NCI-H2107 treated with DMSO at 0.1 percent for 48 hours (cell line): ENCODE measurements around the gene SLC12A3.

Experiments used
- DNase-seq: peaks from one replicate; lab custom pipeline; 2025; ENCODE audit not compliant: unreplicated experiment; lab: John Stamatoyannopoulos, UW

SLC12A3 gene

GRCh38 chr16:56889206-56889605 is 24.2 kb downstream of the SLC12A3 start:
- DNase-seq = no peak

GRCh38 chr16:56891685-56892084 is 26.7 kb downstream of the SLC12A3 start:
- DNase-seq = no peak

GRCh38 chr16:56892705-56893104 is 27.7 kb downstream of the SLC12A3 start:
- DNase-seq = no peak

- DNase-seq = no peak
Observed at GRCh38 chr16:56894331-56894917, 29.4 kb downstream of the SLC12A3 start.

- no peak for DNase-seq
Observed at GRCh38 chr16:56895813-56896212, 30.8 kb downstream of the SLC12A3 start.

GRCh38 chr16:56896244-56896643 is 31.2 kb downstream of the SLC12A3 start:
- DNase-seq = no peak

- no peak for DNase-seq
Observed at GRCh38 chr16:56897026-56897799, 32.2 kb downstream of the SLC12A3 start.

- DNase-seq = no peak
Observed at GRCh38 chr16:56898847-56899246, 33.8 kb downstream of the SLC12A3 start.

- DNase-seq = no peak
Observed at GRCh38 chr16:56903866-56904265, 38.9 kb downstream of the SLC12A3 start.

GRCh38 chr16:56907401-56907800 is 42.4 kb downstream of the SLC12A3 start:
- DNase-seq = no peak

- DNase-seq = no peak
Observed at GRCh38 chr16:56909527-56909979, 44.5 kb downstream of the SLC12A3 start.

- no peak for DNase-seq
Observed at GRCh38 chr16:56910112-56910511, 45.1 kb downstream of the SLC12A3 start.

- no peak for DNase-seq
Observed at GRCh38 chr16:56910654-56911539, 45.9 kb downstream of the SLC12A3 start.

GRCh38 chr16:56911771-56912571 is 47.0 kb downstream of the SLC12A3 start:
- DNase-seq = no peak

GRCh38 chr16:56912746-56913708 is 48.0 kb downstream of the SLC12A3 start:
- DNase-seq = no peak

GRCh38 chr16:56914896-56915295 is 49.9 kb downstream of the SLC12A3 start:
- DNase-seq = no peak

- no peak for DNase-seq
Observed at GRCh38 chr16:56915336-56916119, 50.5 kb downstream of the SLC12A3 start.

- no peak for DNase-seq
Observed at GRCh38 chr16:56916571-56917403, 51.8 kb downstream of the SLC12A3 start.
